ENCODE measurements around the gene SSC4D. TPM values are rescaled to one million over a fixed set of nuclear protein-coding genes. Genes with fewer than 3 reads are reported as not detected.
A peak's percentile ranks its signal among the peaks of the same experiment; 100 is the strongest.

The SSC4D gene
- total and polyA plus RNA-seq, 9 of the 15 experiments (the other 6 are each of a cell fraction or from before 2014, with no cell fraction given), result 0.06 to 1.1 (median 0.85) TPM; not detected in 1

DNA sequence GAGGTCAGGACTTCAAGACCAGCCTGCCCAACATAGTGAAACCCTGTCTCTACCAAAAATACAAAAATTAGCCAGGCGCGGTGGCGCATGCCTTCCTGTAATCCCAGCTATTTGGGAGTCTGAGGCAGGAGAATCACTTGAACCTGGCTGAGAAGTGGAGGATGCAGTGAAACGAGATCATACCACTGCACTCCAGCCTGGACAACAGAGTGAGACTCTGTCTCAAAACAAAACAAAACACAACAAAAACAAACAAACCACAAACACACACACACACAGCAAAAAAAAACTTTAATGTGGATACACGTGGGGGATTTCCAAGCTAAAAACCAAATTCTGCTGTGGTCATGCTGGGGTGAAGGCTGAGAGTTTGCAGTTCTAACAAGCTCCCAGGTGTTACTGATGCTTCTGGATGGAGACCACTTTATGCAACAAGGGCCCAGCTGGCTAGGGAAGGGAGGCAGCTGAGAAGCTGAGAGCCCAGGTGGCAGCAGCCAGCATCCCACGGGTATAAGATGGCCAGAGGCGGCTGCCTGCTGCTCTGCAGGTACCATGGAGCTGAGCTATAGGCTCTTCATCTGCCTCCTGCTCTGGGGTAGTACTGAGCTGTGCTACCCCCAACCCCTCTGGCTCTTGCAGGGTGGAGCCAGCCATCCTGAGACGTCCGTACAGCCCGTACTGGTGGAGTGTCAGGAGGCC is 15.1 kb upstream of the SSC4D start, which contains the start of gene ZP3:
TSS of gene ZP3 (plus strand) at position 538 of the 699 bp plus-strand sequence. CDS start at position 553, 15 bp downstream.
- Histone ChIP-seq H3K4me2 (ENCODE audit: insufficient read depth, low read length) (no peak within 1 kb of the TSS), H3K79me2 (ENCODE audit: control insufficient read depth, insufficient read depth, low read length) (no peaks in the 10 kb centered on the region), H3K4me3 (no peak within 1 kb of the TSS), H3K36me3 (ENCODE audit: control insufficient read depth, insufficient read depth, low read length) (no peaks in the 10 kb centered on the region), H2AFZ (ENCODE audit: low read depth, low read length) (no peak within 1 kb of the TSS), H3K4me1 (replicated peaks in 1 of 2; ENCODE audit: control insufficient read depth in 2 of 2, insufficient read depth in 2 of 2, low read length in 2 of 2) (peaks cover 4 to 9% of the 10 kb centered on the region in 2 experiments; a peak in 4 of 5 replicates), H3K27ac (ENCODE audit: extremely low read depth, low read depth, low read length) (no peak within 1 kb of the TSS), H3K9me1 (ENCODE audit: control insufficient read depth, insufficient read depth, low read length) (no peaks in the 10 kb centered on the region), H4K20me1 (replicated peaks; ENCODE audit: control insufficient read depth, insufficient read depth, low read length) (no peaks in the 10 kb centered on the region), H3K27me3 (ENCODE audit: control insufficient read depth in 2 of 2, insufficient read depth in 2 of 2, low read length in 2 of 2) (peaks cover 8 to 17% of the 10 kb centered on the region in 2 experiments), H3K9ac (ENCODE audit: insufficient read depth in 1 of 2, low read depth in 2 of 2, low read length in 2 of 2) (peak within 1 kb of the TSS in 1 of 2 experiments; percentile 46; a peak in 2 of 4 replicates), H3K9me3 (replicated peaks; ENCODE audit: control insufficient read depth, insufficient read depth, low read depth, low read length) (no peaks in the 10 kb centered on the region)
- ChIA-PET POLR2A (interaction anchor here (1.0 to 1.3 kb wide), 3 partner anchors 12 to 106 kb away, joined by 3 to 4 read pairs (median 3); no protein-coding TSS in a partner anchor), CTCF (ENCODE audit: low intra/inter-chr PET ratio) (no interaction called here)
- 33% methylated on average over 10 of the region's 10 CpGs for WGBS (ENCODE audit: insufficient coverage, low coverage, missing lambda C conversion rate)
- in situ Hi-C loops (cut with MboI) (no loop called here), intact Hi-C loops (cut with micrococcal nuclease) (no loop called here)
- DNase-seq (ENCODE audit: extremely low read depth in 1 of 4, low spot score in 3 of 4) (peak in 1 of 4 experiments; percentile 2), FAIRE-seq (peak; percentile 69), ATAC-seq (peak; percentile 13; the same call in 2 of the 3 replicates)
- TF ChIP-seq, protein P1, sequence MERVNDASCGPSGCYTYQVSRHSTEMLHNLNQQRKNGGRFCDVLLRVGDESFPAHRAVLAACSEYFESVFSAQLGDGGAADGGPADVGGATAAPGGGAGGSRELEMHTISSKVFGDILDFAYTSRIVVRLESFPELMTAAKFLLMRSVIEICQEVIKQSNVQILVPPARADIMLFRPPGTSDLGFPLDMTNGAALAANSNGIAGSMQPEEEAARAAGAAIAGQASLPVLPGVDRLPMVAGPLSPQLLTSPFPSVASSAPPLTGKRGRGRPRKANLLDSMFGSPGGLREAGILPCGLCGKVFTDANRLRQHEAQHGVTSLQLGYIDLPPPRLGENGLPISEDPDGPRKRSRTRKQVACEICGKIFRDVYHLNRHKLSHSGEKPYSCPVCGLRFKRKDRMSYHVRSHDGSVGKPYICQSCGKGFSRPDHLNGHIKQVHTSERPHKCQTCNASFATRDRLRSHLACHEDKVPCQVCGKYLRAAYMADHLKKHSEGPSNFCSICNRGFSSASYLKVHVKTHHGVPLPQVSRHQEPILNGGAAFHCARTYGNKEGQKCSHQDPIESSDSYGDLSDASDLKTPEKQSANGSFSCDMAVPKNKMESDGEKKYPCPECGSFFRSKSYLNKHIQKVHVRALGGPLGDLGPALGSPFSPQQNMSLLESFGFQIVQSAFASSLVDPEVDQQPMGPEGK (CRISPR knock-in tag; IDR thresholded peaks at IDR 0.05; ENCODE audit: borderline replicate concordance), result no peak
- TF ChIP-seq ZNF263 (CRISPR knock-in tag; IDR thresholded peaks at IDR 0.05; ENCODE audit: borderline replicate concordance) (peak; percentile 30; the same call in 1 of the 2 replicates), TARDBP (IDR thresholded peaks at IDR 0.05) (no peak)
- BruUV-seq (replicated peaks), result no TSS peak

Data from K562 (cell line).